Fibroblast of peridontal ligament (primary cell): ENCODE results near the gene MIEN1.
"Not testable (repeated sequence)": the region's sequence is repeated elsewhere in the genome, so short reads cannot be mapped to it uniquely, and the experiment has no call there.

Source experiments
- DNase-seq: peaks from one replicate; pipeline ENCODE4 v3.0.0-alpha.2; 2010; ENCODE audit errors: extremely low read depth

Gene MIEN1

DNA sequence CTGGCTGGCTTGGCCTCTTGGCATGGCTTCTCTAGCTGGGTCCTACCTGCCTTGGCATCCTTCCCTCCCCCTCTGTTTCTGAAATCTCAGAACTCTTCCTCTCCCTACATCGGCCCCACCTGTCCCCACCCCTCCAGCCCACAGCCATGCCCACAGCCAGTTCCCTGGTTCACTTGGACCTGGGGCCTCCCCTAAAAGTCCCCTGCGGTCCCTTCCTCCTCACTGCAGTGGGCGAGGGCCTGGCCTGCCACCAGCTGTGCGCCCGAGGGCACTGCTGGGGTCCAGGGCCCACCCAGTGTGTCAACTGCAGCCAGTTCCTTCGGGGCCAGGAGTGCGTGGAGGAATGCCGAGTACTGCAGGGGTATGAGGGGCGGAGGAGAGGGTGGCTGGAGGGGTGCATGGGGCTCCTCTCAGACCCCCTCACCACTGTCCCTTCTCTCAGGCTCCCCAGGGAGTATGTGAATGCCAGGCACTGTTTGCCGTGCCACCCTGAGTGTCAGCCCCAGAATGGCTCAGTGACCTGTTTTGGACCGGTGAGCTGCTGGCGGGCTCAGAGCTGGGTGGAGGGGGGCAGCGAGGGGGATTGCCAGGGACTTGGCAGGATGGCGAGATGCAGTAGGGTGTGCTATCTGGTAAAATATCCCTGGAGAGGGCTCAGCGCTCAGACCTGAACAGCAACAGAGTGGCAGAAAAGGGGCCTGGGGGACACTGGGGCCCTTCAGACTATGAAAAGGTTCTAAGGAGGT lies 14.1 kb downstream of the MIEN1 start:
- no peak for DNase-seq

DNA sequence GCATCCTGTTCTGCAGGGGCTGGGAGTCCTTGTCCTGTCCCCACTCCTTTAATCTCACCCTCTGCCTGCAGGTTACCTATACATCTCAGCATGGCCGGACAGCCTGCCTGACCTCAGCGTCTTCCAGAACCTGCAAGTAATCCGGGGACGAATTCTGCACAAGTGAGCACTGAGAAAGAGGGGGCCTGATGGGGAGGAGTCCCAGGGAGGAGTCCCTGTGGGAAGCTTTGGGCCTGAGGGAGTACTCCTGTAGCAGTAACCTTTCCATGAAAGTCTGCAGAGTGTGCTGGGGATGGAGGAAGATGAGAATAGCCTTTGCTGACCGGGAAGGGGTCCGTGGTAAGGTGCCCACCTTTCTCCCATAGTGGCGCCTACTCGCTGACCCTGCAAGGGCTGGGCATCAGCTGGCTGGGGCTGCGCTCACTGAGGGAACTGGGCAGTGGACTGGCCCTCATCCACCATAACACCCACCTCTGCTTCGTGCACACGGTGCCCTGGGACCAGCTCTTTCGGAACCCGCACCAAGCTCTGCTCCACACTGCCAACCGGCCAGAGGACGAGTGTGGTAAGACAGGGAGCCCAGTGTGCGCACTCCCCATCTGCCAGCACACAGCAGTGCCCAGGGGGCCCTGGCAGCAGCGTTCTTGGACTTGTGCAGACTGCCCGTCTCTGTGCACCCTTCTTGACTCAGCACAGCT lies 14.8 kb downstream of the MIEN1 start:
- no peak for DNase-seq

- no peak for DNase-seq
Observed at GRCh38 chr17:39714234-39714633, 16.1 kb downstream of the MIEN1 start.

DNA sequence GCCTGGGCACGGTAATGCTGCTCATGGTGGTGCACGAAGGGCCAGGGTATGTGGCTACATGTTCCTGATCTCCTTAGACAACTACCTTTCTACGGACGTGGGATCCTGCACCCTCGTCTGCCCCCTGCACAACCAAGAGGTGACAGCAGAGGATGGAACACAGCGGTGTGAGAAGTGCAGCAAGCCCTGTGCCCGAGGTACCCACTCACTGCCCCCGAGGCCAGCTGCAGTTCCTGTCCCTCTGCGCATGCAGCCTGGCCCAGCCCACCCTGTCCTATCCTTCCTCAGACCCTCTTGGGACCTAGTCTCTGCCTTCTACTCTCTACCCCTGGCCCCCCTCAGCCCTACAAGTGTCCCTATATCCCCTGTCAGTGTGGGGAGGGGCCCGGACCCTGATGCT lies 18.5 kb downstream of the MIEN1 start:
- DNase-seq, result no peak

- not testable (repeated sequence) for DNase-seq
Observed at GRCh38 chr17:39711071-39711470, 19.3 kb downstream of the MIEN1 start.

GRCh38 chr17:39709998-39710964 lies 20.1 kb downstream of the MIEN1 start:
- no peak for DNase-seq

DNA sequence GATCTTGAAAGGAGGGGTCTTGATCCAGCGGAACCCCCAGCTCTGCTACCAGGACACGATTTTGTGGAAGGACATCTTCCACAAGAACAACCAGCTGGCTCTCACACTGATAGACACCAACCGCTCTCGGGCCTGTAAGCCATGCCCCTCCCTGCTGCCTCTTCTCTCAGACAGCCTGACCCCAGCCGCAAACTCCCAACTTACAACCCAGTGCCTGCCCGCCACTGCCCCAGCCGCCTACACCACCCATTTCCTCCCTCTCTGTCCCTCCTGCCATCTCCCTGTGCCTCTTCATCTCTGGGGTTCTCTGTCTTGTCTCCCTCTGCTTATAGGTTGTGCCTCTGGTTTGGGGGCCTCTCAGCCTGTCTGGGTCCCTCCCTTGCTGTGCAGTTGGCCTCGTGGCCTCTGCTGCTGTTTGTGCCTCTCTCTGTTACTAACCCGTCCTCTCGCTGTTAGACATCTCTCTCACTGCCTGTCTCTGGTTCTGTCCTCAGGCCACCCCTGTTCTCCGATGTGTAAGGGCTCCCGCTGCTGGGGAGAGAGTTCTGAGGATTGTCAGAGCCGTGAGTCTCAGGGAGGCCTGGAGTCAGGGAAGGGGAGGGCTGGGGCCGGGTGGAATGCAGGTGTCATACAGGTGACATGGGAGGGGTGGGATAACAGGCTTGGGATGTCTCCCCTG lies 20.9 kb downstream of the MIEN1 start:
- no peak for DNase-seq

DNA sequence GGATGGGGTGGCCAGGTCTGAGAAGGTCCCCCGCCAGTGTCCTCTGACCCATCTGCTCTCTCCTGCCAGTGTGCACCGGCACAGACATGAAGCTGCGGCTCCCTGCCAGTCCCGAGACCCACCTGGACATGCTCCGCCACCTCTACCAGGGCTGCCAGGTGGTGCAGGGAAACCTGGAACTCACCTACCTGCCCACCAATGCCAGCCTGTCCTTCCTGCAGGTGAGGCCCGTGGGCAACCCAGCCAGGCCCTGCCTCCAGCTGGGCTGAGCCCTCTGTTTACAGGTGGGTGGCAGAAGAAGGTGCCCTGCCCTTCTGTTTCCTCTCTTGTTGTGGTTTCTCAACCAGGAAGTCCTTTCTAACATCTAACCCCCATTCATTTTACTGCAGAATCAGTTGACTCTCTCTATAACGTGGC lies 23.4 kb downstream of the MIEN1 start:
- no peak for DNase-seq

- DNase-seq, result no peak
Observed at GRCh38 chr17:39706383-39706782, 23.9 kb downstream of the MIEN1 start.

DNA sequence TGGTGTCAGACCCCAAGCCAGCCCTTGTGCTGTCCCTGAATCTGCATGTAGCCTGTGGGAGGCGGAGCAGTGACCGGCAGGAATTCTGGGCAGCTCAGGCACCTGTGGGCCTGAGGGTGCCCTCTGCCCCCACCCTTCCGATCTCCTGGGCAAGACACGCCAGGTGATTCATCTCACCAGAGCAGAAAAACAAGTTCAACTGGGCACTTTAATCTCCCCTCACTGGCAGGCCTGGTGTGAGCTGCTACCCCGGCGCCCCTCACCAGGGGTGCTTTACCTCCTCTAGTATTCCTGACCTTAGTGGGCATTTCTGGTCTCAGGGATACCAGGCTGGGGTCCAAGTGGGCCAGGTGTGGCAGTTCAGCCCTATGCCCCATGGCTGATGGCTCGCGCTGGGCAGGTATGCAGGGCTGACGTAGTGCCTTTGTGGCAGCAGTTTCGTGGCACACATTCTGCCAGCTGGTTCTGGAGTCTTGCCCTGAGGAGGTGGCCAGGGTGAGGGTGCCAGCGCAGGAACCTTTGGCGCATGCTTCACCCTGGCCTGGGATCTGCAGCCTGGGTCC lies 24.5 kb downstream of the MIEN1 start:
- no peak for DNase-seq

DNA sequence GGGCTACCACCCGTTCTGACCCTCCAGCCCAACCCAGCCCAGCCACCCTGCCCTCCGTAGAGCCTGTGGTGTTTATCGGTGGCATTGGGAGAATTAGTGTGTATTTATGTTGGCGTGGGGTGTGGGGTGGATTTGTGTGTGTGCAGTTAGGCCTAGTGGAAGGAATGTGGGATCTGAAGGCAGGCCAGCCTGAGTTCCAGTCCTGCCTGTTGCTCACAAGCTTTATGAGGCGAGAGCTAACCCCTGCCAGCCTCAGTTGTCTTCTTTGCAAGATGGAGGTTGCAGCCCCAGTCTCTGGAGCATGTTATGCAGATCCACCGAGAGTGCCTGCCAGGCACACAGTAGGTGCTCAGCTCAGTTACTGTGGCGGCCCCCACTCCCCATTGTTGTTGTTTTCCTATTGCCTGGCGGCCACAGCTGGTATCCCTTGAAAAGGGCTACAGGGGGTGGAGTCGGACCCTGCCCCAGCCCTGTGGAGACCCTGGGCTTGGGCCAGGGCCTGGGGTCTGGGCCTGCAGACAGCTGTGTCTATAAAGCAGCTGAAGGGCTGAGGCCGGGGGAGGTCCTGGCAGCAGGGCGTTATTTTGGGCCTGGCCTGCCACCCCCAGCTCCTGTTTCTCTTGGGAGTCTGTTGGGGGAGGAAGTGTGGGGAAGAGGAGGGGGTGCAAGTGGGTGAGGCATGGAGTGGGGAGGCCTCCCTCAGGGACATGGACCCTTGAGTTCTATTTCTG lies 25.3 kb downstream of the MIEN1 start:
- DNase-seq, result peak; percentile 53

- DNase-seq, result no peak
Observed at GRCh38 chr17:39703913-39704312, 26.4 kb downstream of the MIEN1 start.

GRCh38 chr17:39702901-39703893 lies 27.1 kb downstream of the MIEN1 start:
- DNase-seq, result no peak

GRCh38 chr17:39701784-39702422 lies 28.4 kb downstream of the MIEN1 start:
- DNase-seq, result no peak

DNA sequence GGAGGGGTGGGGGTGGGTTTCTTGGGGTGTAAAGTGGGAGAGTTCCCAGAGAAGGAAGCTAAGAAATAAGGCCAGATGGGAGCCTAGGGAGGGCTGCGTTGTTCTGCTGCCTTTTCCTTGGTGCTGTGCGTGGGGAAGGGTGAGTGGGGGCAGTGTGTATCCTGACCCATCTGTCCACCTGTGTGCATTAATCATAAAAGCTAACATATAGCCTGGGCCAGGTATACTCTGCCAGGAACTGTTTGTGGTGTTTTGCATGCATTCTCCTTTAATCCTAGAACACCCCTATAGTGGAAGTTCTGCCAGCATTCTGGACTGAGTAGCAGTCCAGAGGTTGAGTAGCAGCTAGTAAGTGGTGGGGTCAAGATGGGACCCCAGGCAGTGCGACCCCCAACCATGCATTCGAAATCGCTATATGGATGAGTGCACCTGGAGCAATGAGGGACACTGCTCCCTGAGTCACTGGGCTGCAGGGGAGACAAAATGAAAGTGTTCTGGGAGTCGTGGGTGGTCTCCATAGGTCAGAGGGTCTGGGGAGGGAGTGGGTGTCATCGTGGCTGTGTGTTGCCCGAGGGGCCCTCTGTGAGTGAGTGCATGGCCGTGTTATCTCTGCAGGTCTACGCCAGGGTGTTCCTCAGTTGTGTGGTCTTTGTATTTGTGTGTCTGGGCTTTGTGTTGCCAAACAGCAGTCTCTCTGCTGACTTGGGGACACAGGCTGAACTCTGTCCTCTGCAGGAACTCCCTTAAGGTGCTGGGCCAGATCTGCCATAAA lies 29.1 kb downstream of the MIEN1 start:
- DNase-seq, result no peak

DNA sequence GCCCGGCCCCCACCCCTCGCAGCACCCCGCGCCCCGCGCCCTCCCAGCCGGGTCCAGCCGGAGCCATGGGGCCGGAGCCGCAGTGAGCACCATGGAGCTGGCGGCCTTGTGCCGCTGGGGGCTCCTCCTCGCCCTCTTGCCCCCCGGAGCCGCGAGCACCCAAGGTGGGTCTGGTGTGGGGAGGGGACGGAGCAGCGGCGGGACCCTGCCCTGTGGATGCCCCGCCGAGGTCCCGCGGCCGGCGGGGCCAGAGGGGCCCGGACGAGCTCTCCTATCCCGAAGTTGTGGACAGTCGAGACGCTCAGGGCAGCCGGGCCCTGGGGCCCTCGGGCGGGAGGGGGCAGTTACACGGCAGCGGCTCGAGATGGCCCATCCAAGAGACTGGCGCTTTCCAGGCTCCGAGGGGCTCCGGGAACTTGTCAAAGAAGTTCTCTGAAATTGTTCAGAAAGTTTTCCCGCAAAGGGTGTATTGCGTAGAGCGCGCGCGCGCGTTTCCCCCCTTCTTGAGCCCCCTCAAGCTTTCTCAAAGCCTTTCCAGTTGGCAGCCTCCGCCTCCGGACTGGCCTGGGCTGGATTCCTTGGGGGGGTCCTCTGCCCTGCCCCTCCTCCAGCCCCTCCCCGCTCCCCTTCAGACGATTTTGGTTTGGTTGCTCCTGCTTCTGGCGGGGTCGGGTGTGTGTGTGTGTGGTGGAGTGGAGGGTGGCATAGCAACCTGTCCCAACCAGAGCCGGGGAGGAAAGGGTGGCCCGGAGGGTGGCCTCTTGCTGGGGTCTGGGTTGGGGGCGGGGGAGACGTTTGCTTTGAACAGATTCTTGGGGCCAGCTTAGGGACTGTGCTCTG lies 30.0 kb downstream of the MIEN1 start:
- DNase-seq, result peak; percentile 25

GRCh38 chr17:39699818-39700147 lies 30.5 kb downstream of the MIEN1 start, which contains the start of gene ERBB2:
TSS of gene ERBB2 (plus strand) at chr17:39700064. CDS start at chr17:39700239, 175 bp downstream.
- DNase-seq, result peak; percentile 73
